Measurements from ENCODE around the gene SLC8A1.

SLC8A1 gene

DNA sequence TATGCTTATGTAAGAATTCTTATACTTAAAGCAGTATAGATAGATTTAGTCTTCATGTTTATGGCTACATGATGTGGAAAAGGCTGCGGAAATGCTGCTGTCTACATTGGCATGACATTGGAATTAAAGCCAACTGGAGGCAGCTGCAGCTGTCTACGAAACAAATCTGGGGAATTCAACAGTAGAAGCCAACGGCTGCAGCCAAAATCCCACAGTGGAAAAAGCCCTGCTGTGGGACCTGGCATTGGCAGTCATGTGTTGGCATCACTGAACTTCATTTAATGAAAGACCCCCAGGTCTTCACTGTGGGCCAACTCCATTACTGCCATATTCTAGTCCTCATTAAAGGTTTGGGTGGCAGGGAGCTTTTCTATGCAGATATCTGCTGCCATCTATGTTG, 223.6 kb downstream of the SLC8A1 start:
- Histone ChIP-seq H3K27me3 (ENCODE audit: insufficient read depth, low read depth, severe bottlenecking) (no peaks in the 10 kb centered on the region), H3K9me3 (ENCODE audit: severe bottlenecking) (peaks cover 3% of the 10 kb centered on the region), H3K4me3 (ENCODE audit: low read depth, low read length) (no peak overlapping the region), H3K36me3 (no peaks in the 10 kb centered on the region), H3K27ac (no peak overlapping the region)
- no peak for TF ChIP-seq CTCF (IDR thresholded peaks at IDR 0.05; ENCODE audit: low read depth, low read length)
- DNase-seq = no peak

GRCh38 chr2:40227210-40227609, 224.7 kb downstream of the SLC8A1 start:
- no peak for TF ChIP-seq CTCF (IDR thresholded peaks at IDR 0.05; ENCODE audit: low read depth, low read length)
- no peaks in the 10 kb centered on the region for H3K36me3 ChIP-seq
- no peak for DNase-seq
- H3K4me3 ChIP-seq (ENCODE audit: low read depth, low read length) = no peak overlapping the region
- H3K27me3 ChIP-seq (ENCODE audit: insufficient read depth, low read depth, severe bottlenecking) = no peaks in the 10 kb centered on the region
- H3K9me3 ChIP-seq (ENCODE audit: severe bottlenecking) = peaks cover 6% of the 10 kb centered on the region
- no peak overlapping the region for H3K27ac ChIP-seq

GRCh38 chr2:40226637-40227036, 225.3 kb downstream of the SLC8A1 start:
- H3K4me3 ChIP-seq (ENCODE audit: low read depth, low read length) = no peak overlapping the region
- no peak for TF ChIP-seq CTCF (IDR thresholded peaks at IDR 0.05; ENCODE audit: low read depth, low read length)
- DNase-seq = no peak
- no peak overlapping the region for H3K27ac ChIP-seq
- no peaks in the 10 kb centered on the region for H3K27me3 ChIP-seq (ENCODE audit: insufficient read depth, low read depth, severe bottlenecking)
- no peaks in the 10 kb centered on the region for H3K36me3 ChIP-seq
- peaks cover 6% of the 10 kb centered on the region for H3K9me3 ChIP-seq (ENCODE audit: severe bottlenecking)

GRCh38 chr2:40225670-40226210, 226.2 kb downstream of the SLC8A1 start:
- H3K4me3 ChIP-seq (ENCODE audit: low read depth, low read length) = no peak overlapping the region

DNA sequence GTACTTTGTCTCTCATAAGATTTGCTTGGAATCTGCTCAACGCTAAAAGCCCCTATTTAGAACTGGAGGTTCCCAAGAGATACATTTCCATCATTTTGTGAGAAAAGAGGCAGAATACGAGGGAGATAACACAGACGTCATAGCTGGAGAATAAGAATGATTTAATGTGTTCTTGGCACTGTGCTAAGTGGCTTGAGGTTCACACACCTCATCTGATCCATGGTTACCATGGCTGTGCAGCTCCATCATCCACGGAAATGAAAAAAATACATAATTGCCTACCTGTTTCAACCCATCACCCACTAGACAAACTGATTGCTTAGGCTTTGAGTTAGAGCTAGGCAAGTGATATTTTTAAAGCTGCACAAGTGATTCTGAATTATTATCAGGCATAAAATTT, 227.6 kb downstream of the SLC8A1 start:
- Histone ChIP-seq H3K27me3 (ENCODE audit: insufficient read depth, low read depth, severe bottlenecking) (no peaks in the 10 kb centered on the region), H3K9me3 (ENCODE audit: severe bottlenecking) (peaks cover 6% of the 10 kb centered on the region), H3K27ac (no peak overlapping the region), H3K36me3 (no peaks in the 10 kb centered on the region), H3K4me3 (ENCODE audit: low read depth, low read length) (no peak overlapping the region)
- DNase-seq = no peak
- TF ChIP-seq CTCF (IDR thresholded peaks at IDR 0.05; ENCODE audit: low read depth, low read length) = no peak

More at GRCh38 chr2:40225670-40226210, 226.2 kb downstream of the SLC8A1 start:
- H3K27me3 ChIP-seq (ENCODE audit: insufficient read depth, low read depth, severe bottlenecking) = no peaks in the 10 kb centered on the region
- H3K36me3 ChIP-seq = no peaks in the 10 kb centered on the region
- DNase-seq = no peak
- H3K9me3 ChIP-seq (ENCODE audit: severe bottlenecking) = peaks cover 6% of the 10 kb centered on the region
- H3K27ac ChIP-seq = no peak overlapping the region
- TF ChIP-seq CTCF (IDR thresholded peaks at IDR 0.05; ENCODE audit: low read depth, low read length) = no peak
